Hepatocyte (in vitro differentiated cells): ENCODE measurements around the gene FRMPD1.

Experiments used
- CTCF ChIP-seq: fragments of 200-600 bp; sonication (generic); IDR thresholded peaks from 2 replicates; pipeline ENCODE4 v1.5.1; 2016; ENCODE audit warnings: antibody characterized with exemption, mild to moderate bottlenecking; ENCODE audit not compliant: poor library complexity
- EZH2 ChIP-seq: fragments of 200-600 bp; sonication (generic); IDR thresholded peaks from 2 replicates; pipeline ENCODE4 v1.6.1; 2016; ENCODE audit warnings: antibody characterized with exemption, mild to moderate bottlenecking, borderline replicate concordance
- EZH2phosphoT487 ChIP-seq: fragments of 200-600 bp; sonication (generic); IDR thresholded peaks from one replicate; pipeline ENCODE4 v1.6.1; 2018; ENCODE audit warnings: antibody characterized with exemption, mild to moderate bottlenecking, low read depth, moderate library complexity; ENCODE audit not compliant: unreplicated experiment, severe bottlenecking

- TF ChIP-seq CTCF (no peak), EZH2phosphoT487 (no peak), EZH2 (no peak)
These were observed 13.2 kb downstream of the FRMPD1 start for GRCh38 chr9:37663926-37664325.
